ENCODE data around the gene SFT2D3. TPM values are rescaled to one million over a fixed set of nuclear protein-coding genes. Genes with fewer than 3 reads are reported as not detected.

The SFT2D3 gene
- total and polyA plus RNA-seq, 2 of the 13 experiments (the other 11 are each of a cell fraction or from before 2014, with no cell fraction given), result 8.3 to 9.4 TPM

DNA sequence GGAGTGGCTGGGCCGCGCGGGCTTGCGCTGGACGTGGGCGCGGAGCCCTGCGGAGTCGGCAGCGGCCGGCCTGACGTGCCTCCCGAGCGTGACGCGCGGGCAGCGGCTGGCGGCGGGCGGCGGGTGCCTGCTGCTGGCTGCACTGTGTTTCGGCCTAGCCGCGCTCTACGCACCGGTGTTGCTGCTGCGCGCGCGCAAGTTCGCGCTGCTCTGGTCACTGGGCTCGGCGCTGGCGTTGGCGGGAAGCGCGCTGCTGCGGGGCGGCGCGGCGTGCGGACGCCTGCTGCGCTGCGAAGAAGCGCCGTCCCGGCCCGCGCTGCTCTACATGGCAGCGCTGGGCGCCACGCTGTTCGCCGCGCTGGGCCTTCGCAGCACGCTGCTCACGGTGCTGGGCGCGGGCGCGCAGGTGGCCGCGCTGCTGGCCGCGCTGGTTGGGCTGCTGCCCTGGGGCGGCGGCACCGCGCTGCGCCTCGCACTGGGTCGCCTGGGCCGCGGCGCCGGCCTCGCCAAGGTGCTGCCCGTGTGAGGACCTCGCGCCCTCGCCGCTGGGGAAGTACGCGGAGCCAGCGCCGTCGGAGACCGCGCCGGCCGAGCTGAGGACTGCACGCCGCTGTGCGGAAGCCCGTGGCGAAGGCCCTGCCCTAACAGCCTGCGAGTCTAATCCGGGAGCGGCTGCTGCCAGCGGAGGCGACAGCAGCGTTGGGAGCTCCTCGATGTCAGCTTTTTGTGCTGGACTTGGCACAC is 526 bp downstream of the SFT2D3 start (continued):
- TF ChIP-seq, protein P1, sequence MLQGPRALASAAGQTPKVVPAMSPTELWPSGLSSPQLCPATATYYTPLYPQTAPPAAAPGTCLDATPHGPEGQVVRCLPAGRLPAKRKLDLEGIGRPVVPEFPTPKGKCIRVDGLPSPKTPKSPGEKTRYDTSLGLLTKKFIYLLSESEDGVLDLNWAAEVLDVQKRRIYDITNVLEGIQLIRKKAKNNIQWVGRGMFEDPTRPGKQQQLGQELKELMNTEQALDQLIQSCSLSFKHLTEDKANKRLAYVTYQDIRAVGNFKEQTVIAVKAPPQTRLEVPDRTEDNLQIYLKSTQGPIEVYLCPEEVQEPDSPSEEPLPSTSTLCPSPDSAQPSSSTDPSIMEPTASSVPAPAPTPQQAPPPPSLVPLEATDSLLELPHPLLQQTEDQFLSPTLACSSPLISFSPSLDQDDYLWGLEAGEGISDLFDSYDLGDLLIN (CRISPR knock-in tag; IDR thresholded peaks at IDR 0.05; ENCODE audit: borderline replicate concordance), result peak; percentile 37; the same call in 1 of the 2 replicates
- TF ChIP-seq ZBTB20 (CRISPR knock-in tag; IDR thresholded peaks at IDR 0.05; ENCODE audit: borderline replicate concordance, low read depth) (peak; percentile 76; the same call in 1 of the 2 replicates), ZNF282 (IDR thresholded peaks at IDR 0.05; ENCODE audit: partially characterized antibody) (no peak), ZFP36L1 (CRISPR knock-in tag; IDR thresholded peaks at IDR 0.05) (peak; percentile 9), KDM5A (IDR thresholded peaks at IDR 0.05; ENCODE audit: borderline replicate concordance, low read length) (no peak), MYNN (CRISPR knock-in tag; IDR thresholded peaks at IDR 0.05; ENCODE audit: low read depth) (no peak; the same call in 1 of the 2 replicates), ZNF317 (CRISPR knock-in tag; IDR thresholded peaks at IDR 0.05) (no peak), ZNF781 (CRISPR knock-in tag; IDR thresholded peaks at IDR 0.05; ENCODE audit: borderline replicate concordance, not compliant biosample characterization) (peak; percentile 87), FOXA3 (CRISPR knock-in tag; IDR thresholded peaks at IDR 0.05) (peak; percentile 34), CCAR2 (optimal IDR thresholded peaks at IDR 0.05; ENCODE audit: low read depth, low read length) (no peak), ZNF510 (CRISPR knock-in tag; IDR thresholded peaks at IDR 0.05; ENCODE audit: low read depth) (no peak)
- TF ChIP-seq, protein P2, sequence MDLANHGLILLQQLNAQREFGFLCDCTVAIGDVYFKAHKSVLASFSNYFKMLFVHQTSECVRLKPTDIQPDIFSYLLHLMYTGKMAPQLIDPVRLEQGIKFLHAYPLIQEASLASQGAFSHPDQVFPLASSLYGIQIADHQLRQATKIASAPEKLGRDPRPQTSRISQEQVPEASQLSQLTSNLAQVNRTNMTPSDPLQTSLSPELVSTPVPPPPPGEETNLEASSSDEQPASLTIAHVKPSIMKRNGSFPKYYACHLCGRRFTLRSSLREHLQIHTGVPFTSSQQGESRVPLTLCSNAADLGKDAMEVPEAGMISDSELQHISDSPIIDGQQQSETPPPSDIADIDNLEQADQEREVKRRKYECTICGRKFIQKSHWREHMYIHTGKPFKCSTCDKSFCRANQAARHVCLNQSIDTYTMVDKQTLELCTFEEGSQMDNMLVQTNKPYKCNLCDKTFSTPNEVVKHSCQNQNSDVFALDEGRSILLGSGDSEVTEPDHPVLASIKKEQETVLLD (CRISPR knock-in tag; IDR thresholded peaks at IDR 0.05; ENCODE audit: low read depth), result peak; percentile 70
- TF ChIP-seq, protein P3, sequence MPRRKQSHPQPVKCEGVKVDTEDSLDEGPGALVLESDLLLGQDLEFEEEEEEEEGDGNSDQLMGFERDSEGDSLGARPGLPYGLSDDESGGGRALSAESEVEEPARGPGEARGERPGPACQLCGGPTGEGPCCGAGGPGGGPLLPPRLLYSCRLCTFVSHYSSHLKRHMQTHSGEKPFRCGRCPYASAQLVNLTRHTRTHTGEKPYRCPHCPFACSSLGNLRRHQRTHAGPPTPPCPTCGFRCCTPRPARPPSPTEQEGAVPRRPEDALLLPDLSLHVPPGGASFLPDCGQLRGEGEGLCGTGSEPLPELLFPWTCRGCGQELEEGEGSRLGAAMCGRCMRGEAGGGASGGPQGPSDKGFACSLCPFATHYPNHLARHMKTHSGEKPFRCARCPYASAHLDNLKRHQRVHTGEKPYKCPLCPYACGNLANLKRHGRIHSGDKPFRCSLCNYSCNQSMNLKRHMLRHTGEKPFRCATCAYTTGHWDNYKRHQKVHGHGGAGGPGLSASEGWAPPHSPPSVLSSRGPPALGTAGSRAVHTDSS (CRISPR knock-in tag; conservative IDR thresholded peaks at IDR 0.05), result peak; percentile 17; the same call in 1 of the 2 replicates
- TF ChIP-seq, protein P4, sequence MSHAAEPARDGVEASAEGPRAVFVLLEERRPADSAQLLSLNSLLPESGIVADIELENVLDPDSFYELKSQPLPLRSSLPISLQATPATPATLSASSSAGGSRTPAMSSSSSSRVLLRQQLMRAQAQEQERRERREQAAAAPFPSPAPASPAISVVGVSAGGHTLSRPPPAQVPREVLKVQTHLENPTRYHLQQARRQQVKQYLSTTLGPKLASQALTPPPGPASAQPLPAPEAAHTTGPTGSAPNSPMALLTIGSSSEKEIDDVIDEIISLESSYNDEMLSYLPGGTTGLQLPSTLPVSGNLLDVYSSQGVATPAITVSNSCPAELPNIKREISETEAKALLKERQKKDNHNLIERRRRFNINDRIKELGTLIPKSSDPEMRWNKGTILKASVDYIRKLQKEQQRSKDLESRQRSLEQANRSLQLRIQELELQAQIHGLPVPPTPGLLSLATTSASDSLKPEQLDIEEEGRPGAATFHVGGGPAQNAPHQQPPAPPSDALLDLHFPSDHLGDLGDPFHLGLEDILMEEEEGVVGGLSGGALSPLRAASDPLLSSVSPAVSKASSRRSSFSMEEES (CRISPR knock-in tag; IDR thresholded peaks at IDR 0.05), result 0 out of 2 replicates have a peak, but pooled peaks have one; percentile 17
- TF ChIP-seq, protein P5, sequence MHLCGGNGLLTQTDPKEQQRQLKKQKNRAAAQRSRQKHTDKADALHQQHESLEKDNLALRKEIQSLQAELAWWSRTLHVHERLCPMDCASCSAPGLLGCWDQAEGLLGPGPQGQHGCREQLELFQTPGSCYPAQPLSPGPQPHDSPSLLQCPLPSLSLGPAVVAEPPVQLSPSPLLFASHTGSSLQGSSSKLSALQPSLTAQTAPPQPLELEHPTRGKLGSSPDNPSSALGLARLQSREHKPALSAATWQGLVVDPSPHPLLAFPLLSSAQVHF (CRISPR knock-in tag; IDR thresholded peaks at IDR 0.05), result peak; percentile 78; the same call in 1 of the 2 replicates
- TF ChIP-seq, protein P6, sequence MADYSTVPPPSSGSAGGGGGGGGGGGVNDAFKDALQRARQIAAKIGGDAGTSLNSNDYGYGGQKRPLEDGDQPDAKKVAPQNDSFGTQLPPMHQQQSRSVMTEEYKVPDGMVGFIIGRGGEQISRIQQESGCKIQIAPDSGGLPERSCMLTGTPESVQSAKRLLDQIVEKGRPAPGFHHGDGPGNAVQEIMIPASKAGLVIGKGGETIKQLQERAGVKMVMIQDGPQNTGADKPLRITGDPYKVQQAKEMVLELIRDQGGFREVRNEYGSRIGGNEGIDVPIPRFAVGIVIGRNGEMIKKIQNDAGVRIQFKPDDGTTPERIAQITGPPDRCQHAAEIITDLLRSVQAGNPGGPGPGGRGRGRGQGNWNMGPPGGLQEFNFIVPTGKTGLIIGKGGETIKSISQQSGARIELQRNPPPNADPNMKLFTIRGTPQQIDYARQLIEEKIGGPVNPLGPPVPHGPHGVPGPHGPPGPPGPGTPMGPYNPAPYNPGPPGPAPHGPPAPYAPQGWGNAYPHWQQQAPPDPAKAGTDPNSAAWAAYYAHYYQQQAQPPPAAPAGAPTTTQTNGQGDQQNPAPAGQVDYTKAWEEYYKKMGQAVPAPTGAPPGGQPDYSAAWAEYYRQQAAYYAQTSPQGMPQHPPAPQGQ (CRISPR knock-in tag; IDR thresholded peaks at IDR 0.05; ENCODE audit: borderline replicate concordance), result no peak
- TF ChIP-seq, protein P7, sequence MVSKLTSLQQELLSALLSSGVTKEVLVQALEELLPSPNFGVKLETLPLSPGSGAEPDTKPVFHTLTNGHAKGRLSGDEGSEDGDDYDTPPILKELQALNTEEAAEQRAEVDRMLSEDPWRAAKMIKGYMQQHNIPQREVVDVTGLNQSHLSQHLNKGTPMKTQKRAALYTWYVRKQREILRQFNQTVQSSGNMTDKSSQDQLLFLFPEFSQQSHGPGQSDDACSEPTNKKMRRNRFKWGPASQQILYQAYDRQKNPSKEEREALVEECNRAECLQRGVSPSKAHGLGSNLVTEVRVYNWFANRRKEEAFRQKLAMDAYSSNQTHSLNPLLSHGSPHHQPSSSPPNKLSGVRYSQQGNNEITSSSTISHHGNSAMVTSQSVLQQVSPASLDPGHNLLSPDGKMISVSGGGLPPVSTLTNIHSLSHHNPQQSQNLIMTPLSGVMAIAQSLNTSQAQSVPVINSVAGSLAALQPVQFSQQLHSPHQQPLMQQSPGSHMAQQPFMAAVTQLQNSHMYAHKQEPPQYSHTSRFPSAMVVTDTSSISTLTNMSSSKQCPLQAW (CRISPR knock-in tag; IDR thresholded peaks at IDR 0.05), result no peak

All from HepG2 (cell line).